RWPE1 (cell line): Measurements from ENCODE around the gene CTNNA2.

Experiments used
- CTCF ChIA-PET: fragments of 350-600 bp; sonication (Branson Sonifier 250); formaldehyde crosslinking; extraction: SDS; loops from one replicate; lab custom pipeline; 2021; lab: Yijun Ruan, JAX
- POLR2A ChIA-PET: fragments of 400-600 bp; formaldehyde crosslinking; extraction: SDS; loops from one replicate; lab custom pipeline; 2020; ENCODE audit warnings: antibody characterized with exemption; ENCODE audit not compliant: low non-redundant PET; lab: Yijun Ruan, JAX
- DNase-seq: peaks from one replicate; pipeline ENCODE4 v3.0.0; 2012; ENCODE audit warnings: low spot score
- H3K27ac ChIP-seq: fragments of 450-650 bp; 2 replicates; pipeline ENCODE4 v1.5.1; 2017
- CTCF ChIP-seq: fragments of 450-650 bp; conservative IDR thresholded peaks from 2 replicates; pipeline ENCODE4 v1.5.1; 2017; ENCODE audit warnings: low read depth, mild to moderate bottlenecking

Gene CTNNA2

GRCh38 chr2:79620679-79621078 lies 107.8 kb downstream of the CTNNA2 start:
- no peak for TF ChIP-seq CTCF
- no peak for DNase-seq
- ChIA-PET POLR2A (no interaction called here), CTCF (interaction anchor here (0.5 kb wide), 1 partner anchor 86 kb away, joined by 5 read pairs; no protein-coding TSS in a partner anchor)
- H3K27ac ChIP-seq = no peak overlapping the region

GRCh38 chr2:79621252-79621651 lies 108.4 kb downstream of the CTNNA2 start:
- POLR2A ChIA-PET = no interaction called here
- TF ChIP-seq CTCF = no peak

GRCh38 chr2:79621755-79622154 lies 108.9 kb downstream of the CTNNA2 start:
- CTCF ChIA-PET = no interaction called here
- no peak for TF ChIP-seq CTCF
- no peak overlapping the region for H3K27ac ChIP-seq
- POLR2A ChIA-PET = no interaction called here
- DNase-seq = no peak

More at GRCh38 chr2:79621252-79621651, 108.4 kb downstream of the CTNNA2 start:
- CTCF ChIA-PET = interaction anchor here (0.5 kb wide), 1 partner anchor 86 kb away, joined by 5 read pairs; no protein-coding TSS in a partner anchor
- H3K27ac ChIP-seq = no peak overlapping the region
- DNase-seq = no peak

GRCh38 chr2:79622508-79622907 lies 109.7 kb downstream of the CTNNA2 start:
- no peak for DNase-seq

GRCh38 chr2:79627237-79627636 lies 114.4 kb downstream of the CTNNA2 start:
- ChIA-PET CTCF (interaction anchor here (0.7 kb wide), 1 partner anchor 249 kb away, joined by 5 read pairs; no protein-coding TSS in a partner anchor), POLR2A (no interaction called here)
- no peak for TF ChIP-seq CTCF
- no peak overlapping the region for H3K27ac ChIP-seq
- no peak for DNase-seq

More at GRCh38 chr2:79622508-79622907, 109.7 kb downstream of the CTNNA2 start:
- H3K27ac ChIP-seq = no peak overlapping the region
- TF ChIP-seq CTCF = no peak
- ChIA-PET CTCF (interaction anchor here (0.6 kb wide), 1 partner anchor 552 kb away, joined by 3 read pairs; no protein-coding TSS in a partner anchor), POLR2A (no interaction called here)

- peak; percentile 3 for DNase-seq
- CTCF ChIA-PET = no interaction called here
- no peak overlapping the region for H3K27ac ChIP-seq
These were observed 117.2 kb downstream of the CTNNA2 start for GRCh38 chr2:79630060-79630459.

More at GRCh38 chr2:79630060-79630459, 117.2 kb downstream of the CTNNA2 start:
- no peak for TF ChIP-seq CTCF
- POLR2A ChIA-PET = no interaction called here
